Neuronal stem cell (in vitro differentiated cells): ENCODE data around the gene CELSR2.

Source experiments
- DNase-seq: peaks from one replicate; pipeline ENCODE4 v3.0.0-alpha.2; 2013; ENCODE audit warnings: low spot score
- H2AFZ ChIP-seq: one replicate; pipeline ENCODE4 v1.6.1; 2013; ENCODE audit warnings: mild to moderate bottlenecking, low read length, inconsistent platforms
- H2AK5ac ChIP-seq: 2 replicates; pipeline ENCODE4 v1.6.1; 2013; ENCODE audit warnings: low read depth, mild to moderate bottlenecking, inconsistent platforms, low read length, moderate library complexity, mixed read lengths
- H2BK120ac ChIP-seq: 2 replicates; pipeline ENCODE4 v1.6.1; 2013; ENCODE audit warnings: low read depth, mild to moderate bottlenecking, inconsistent platforms, low read length, moderate library complexity, mixed read lengths
- H2BK12ac ChIP-seq: one replicate; pipeline ENCODE4 v1.6.1; 2013; ENCODE audit warnings: low read length, inconsistent platforms
- H2BK15ac ChIP-seq: 2 replicates; pipeline ENCODE4 v1.6.1; 2013; ENCODE audit warnings: mild to moderate bottlenecking, low read length, inconsistent platforms, mixed read lengths
- H2BK5ac ChIP-seq: one replicate; pipeline ENCODE4 v1.6.1; 2013; ENCODE audit warnings: inconsistent platforms, mild to moderate bottlenecking, low read length, moderate library complexity
- H3K14ac ChIP-seq: one replicate; pipeline ENCODE4 v1.6.1; 2013; ENCODE audit warnings: low read length, inconsistent platforms
- H3K18ac ChIP-seq: 2 replicates; pipeline ENCODE4 v1.6.1; 2013; ENCODE audit warnings: low read length, inconsistent platforms
- H3K23ac ChIP-seq: 2 replicates; pipeline ENCODE4 v1.6.1; 2013; ENCODE audit warnings: low read depth, mild to moderate bottlenecking, mixed read lengths, low read length, inconsistent platforms; ENCODE audit not compliant: poor library complexity
- H3K27ac ChIP-seq: replicated peaks from 3 replicates; pipeline ENCODE4 v1.5.1; 2013; ENCODE audit warnings: low read length, inconsistent platforms
- H3K27me3 ChIP-seq, 3 experiments: 2 replicates each; pipeline ENCODE4 v1.6.1; 2013; ENCODE audit warnings: low read length in 3 of 3, mild to moderate bottlenecking in 2 of 3, inconsistent platforms in 1 of 3, low read depth in 1 of 3, mixed read lengths in 1 of 3, moderate library complexity in 1 of 3; ENCODE audit not compliant: control insufficient read depth in 3 of 3, insufficient read depth in 3 of 3
- H3K36me3 ChIP-seq, 2 donors: replicated peaks in 1 of 2; 2 replicates each; pipeline ENCODE4 v1.6.1; 2013; ENCODE audit warnings: low read length in 2 of 2; ENCODE audit not compliant: control insufficient read depth in 2 of 2, insufficient read depth in 2 of 2
- H3K4ac ChIP-seq: 2 replicates; pipeline ENCODE4 v1.6.1; 2013; ENCODE audit warnings: inconsistent platforms, mild to moderate bottlenecking, low read length, moderate library complexity
- H3K4me1 ChIP-seq, 2 donors: 1 replicate in 1 of 2; 2 replicates in 1 of 2; pipeline ENCODE4 v1.6.1; 2013; ENCODE audit warnings: low read length in 2 of 2, low read depth in 1 of 2; ENCODE audit not compliant: control insufficient read depth in 2 of 2, insufficient read depth in 1 of 2
- H3K4me2 ChIP-seq: one replicate; pipeline ENCODE4 v1.6.1; 2013; ENCODE audit warnings: mild to moderate bottlenecking, low read length, inconsistent platforms; ENCODE audit not compliant: insufficient read depth, poor library complexity, severe bottlenecking
- H3K4me3 ChIP-seq, 2 donors: 2 replicates each; pipeline ENCODE4 v1.5.1; 2013; ENCODE audit warnings: low read length in 2 of 2, mild to moderate bottlenecking in 2 of 2, inconsistent platforms in 1 of 2, moderate library complexity in 1 of 2
- H3K79me1 ChIP-seq: one replicate; pipeline ENCODE4 v1.6.1; 2013; ENCODE audit warnings: low read depth, mild to moderate bottlenecking, inconsistent platforms, low read length, moderate library complexity
- H3K9ac ChIP-seq: one replicate; pipeline ENCODE4 v1.6.1; 2013; ENCODE audit warnings: mild to moderate bottlenecking, low read depth, low read length, inconsistent platforms; ENCODE audit not compliant: poor library complexity
- H3K9me3 ChIP-seq, 2 donors: replicated peaks in 1 of 2; 2 replicates each; pipeline versions ENCODE3 to v1.6.1; 2013; ENCODE audit warnings: low read length in 2 of 2, mild to moderate bottlenecking in 2 of 2, inconsistent platforms in 1 of 2, low read depth in 1 of 2, mixed read lengths in 1 of 2, moderate library complexity in 1 of 2; ENCODE audit not compliant: control insufficient read depth in 2 of 2, insufficient read depth in 1 of 2
- H4K8ac ChIP-seq: one replicate; pipeline ENCODE4 v1.6.1; 2013; ENCODE audit warnings: low read depth, mild to moderate bottlenecking, inconsistent platforms, low read length, moderate library complexity
- H4K91ac ChIP-seq: one replicate; pipeline ENCODE4 v1.6.1; 2013; ENCODE audit warnings: low read length, low read depth, mild to moderate bottlenecking, inconsistent platforms; ENCODE audit not compliant: poor library complexity
- WGBS, 2 donors: extraction: QIAGEN DNeasy Blood & Tissue Kit; methylation state at CpG; one replicate each; pipeline ENCODE4 v1.1.7; 2013; ENCODE audit warnings: missing lambda C conversion rate in 2 of 2, mixed read lengths in 1 of 2; ENCODE audit not compliant: insufficient read length in 2 of 2, insufficient replicate concordance in 1 of 2; ENCODE audit errors: extremely low coverage in 2 of 2; 5-methylcytosine and 5-hydroxymethylcytosine counted together

The CELSR2 gene

DNA sequence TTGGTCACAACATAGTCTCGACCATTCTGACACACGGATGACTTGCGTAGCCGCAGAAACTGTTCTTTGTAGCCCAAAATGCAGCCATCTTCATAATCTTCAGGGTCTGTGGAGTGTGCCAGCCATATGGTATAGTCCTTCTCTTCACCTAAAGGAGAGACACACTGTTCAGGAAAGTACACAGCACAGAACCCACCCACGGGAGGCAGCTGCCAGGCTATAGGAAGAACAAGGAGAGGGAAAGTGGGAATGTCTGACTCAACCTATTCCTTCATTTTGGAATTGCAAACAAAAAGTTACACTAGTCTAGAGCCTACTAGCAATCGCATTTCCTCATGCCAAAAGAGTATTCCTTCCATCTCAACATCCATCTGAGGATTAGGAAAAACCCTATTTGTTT lies 73.6 kb downstream of the CELSR2 start:
- peaks cover 31 to 95% of the 10 kb centered on the region in 2 donors for H3K36me3 ChIP-seq
- no peak overlapping the region for H3K4ac ChIP-seq
- no peaks in the 10 kb centered on the region for H3K4me1 ChIP-seq
- no peak overlapping the region for H3K4me2 ChIP-seq
- H2AFZ ChIP-seq = no peak overlapping the region
- H3K9ac ChIP-seq = no peak overlapping the region
- no peaks in the 10 kb centered on the region for H3K9me3 ChIP-seq
- H3K18ac ChIP-seq = no peak overlapping the region
- H3K14ac ChIP-seq = no peak overlapping the region
- H4K8ac ChIP-seq = no peak overlapping the region
- H4K91ac ChIP-seq = no peak overlapping the region
- no CpG with 5 or more reads among the region's 6 CpGs for WGBS, 2 donors
- H3K4me3 ChIP-seq = no peak overlapping the region
- no peak overlapping the region for H2BK12ac ChIP-seq
- no peak overlapping the region for H2AK5ac ChIP-seq
- H3K27me3 ChIP-seq = no peaks in the 10 kb centered on the region
- H3K27ac ChIP-seq = no peak overlapping the region
- H3K23ac ChIP-seq = no peak overlapping the region
- H2BK5ac ChIP-seq = no peak overlapping the region
- no peak for DNase-seq
- H2BK120ac ChIP-seq = no peak overlapping the region
- H3K79me1 ChIP-seq = no peaks in the 10 kb centered on the region
- H2BK15ac ChIP-seq = no peak overlapping the region
